Tibial nerve (tissue), 4 donors: Measurements from ENCODE around the gene ZFP30. TPM values are rescaled to one million over a fixed set of nuclear protein-coding genes. Genes with fewer than 3 reads are reported as not detected.
A peak's percentile ranks its signal among the peaks of the same experiment; 100 is the strongest.

ENCODE experiments used
- DNase-seq, 2 donors: peaks; one replicate each; pipeline ENCODE4 v3.0.0-alpha.2; 2019; ENCODE audit warnings: low spot score in 2 of 2
- H3K27ac ChIP-seq, 4 donors: fragments of 200-600 bp; sonication (generic) in 3 of 4; one replicate each; pipeline ENCODE4 v1.5.1; 2017 to 2019; ENCODE audit warnings: mild to moderate bottlenecking in 1 of 4
- H3K27me3 ChIP-seq, 2 donors: fragments of 200-600 bp; sonication (generic) in 1 of 2; one replicate each; pipeline versions ENCODE4 v1.5.1 to v1.6.0; 2017 to 2019
- H3K36me3 ChIP-seq, 3 donors: fragments of 200-600 bp; sonication (generic); one replicate each; pipeline ENCODE4 v1.5.1; 2018 to 2019
- H3K4me1 ChIP-seq, 4 donors: fragments of 200-600 bp; sonication (generic) in 3 of 4; one replicate each; pipeline ENCODE4 v1.5.1; 2017 to 2019
- H3K4me3 ChIP-seq, 4 donors: fragments of 200-600 bp; sonication (generic) in 3 of 4; one replicate each; pipeline ENCODE4 v1.5.1; 2017 to 2019; ENCODE audit warnings: mild to moderate bottlenecking in 1 of 4, moderate library complexity in 1 of 4
- H3K9me3 ChIP-seq, 4 donors: fragments of 200-600 bp; sonication (generic) in 3 of 4; one replicate each; pipeline ENCODE4 v1.5.1; 2017 to 2019
- EP300 ChIP-seq, 2 donors: sonication (generic); formaldehyde crosslinking; IDR thresholded peaks; one replicate each; pipeline ENCODE4 v1.6.1; 2017; ENCODE audit warnings: antibody characterized with exemption in 2 of 2, mild to moderate bottlenecking in 1 of 2
- POLR2A ChIP-seq, 2 donors: fragments of 450-650 bp; IDR thresholded peaks; one replicate each; pipeline ENCODE4 v1.6.1; 2017; ENCODE audit warnings: antibody characterized with exemption in 2 of 2, mild to moderate bottlenecking in 2 of 2, moderate library complexity in 2 of 2
- WGBS, 2 donors: methylation state at CpG; one replicate each; pipeline ENCODE4 v1.1.5; 2018; 5-methylcytosine and 5-hydroxymethylcytosine counted together
- total RNA-seq, 4 donors: library from RNA; depleted of rRNA; stranded (reverse); fragments of >200 nt; gene quantifications; one replicate each; pipeline ENCODE4 v1.1.0, GENCODE V29; 2016
- TF ChIP-seq, protein P1 (sequence below), 5 experiments: fragments of 200-600 bp in 3 of 5; fragments of 450-650 bp in 2 of 5; sonication (generic) in 3 of 5; IDR thresholded peaks; one replicate each; pipeline ENCODE4 v1.5.1; 2016 to 2019; ENCODE audit warnings: antibody characterized with exemption in 5 of 5, mild to moderate bottlenecking in 3 of 5, moderate library complexity in 2 of 5

ZFP30 gene
- total RNA-seq, 4 donors from 2014 or later: 10.2 to 40.6 (median 16.9) TPM

DNA sequence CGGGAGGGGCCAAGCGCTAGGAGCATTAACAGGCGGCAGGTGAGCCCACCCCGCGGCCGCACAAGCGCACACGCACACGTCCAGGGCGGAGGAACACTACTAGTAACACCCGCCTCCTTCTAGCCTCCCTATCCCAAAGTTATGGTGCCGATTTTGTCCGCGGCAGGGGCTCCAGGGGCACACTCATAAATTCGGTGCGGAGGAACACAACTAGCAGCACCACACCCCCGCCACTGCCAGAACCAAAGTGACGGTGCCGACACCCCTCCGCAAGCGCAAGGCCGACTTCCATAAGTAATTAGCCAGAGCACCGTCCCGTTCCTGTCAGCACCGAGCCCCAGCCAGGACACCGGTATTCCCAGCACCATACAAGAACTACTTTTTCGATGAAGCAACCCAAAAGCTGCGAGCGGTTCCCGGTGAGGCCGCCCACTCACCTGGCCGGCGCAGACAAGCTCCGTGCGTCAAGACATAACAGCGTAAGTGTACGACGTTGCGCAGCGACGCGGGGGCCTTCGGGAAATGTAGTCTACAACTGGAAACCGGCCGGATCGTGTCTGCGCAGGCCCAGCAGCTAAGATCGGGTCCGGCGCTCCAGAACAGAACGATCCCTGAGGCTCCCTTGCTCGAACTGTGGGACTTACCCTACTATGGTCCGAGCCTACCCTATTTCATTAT is 60.8 kb downstream of the ZFP30 start, which contains the start of the genes ZNF540 and ZNF571:
TSS of gene ZNF540 (plus strand) at position 573 of the 678 bp plus-strand sequence. CDS start 3,572 bp downstream, outside the sequence.
TSS of gene ZNF571 (minus strand) at position 489 of the 678 bp plus-strand sequence. CDS start 8,116 bp downstream, outside the sequence.
- peak within 1 kb of the TSS; percentile 71 to 89 (median 74) for H3K4me3 ChIP-seq
- H3K36me3 ChIP-seq: peaks cover 0 to 45% (median 11%) of the 10 kb centered on the region in 3 donors
- DNase-seq: peak; percentile 87 to 93
- H3K27me3 ChIP-seq: no peaks in the 10 kb centered on the region
- TF ChIP-seq, protein P1, sequence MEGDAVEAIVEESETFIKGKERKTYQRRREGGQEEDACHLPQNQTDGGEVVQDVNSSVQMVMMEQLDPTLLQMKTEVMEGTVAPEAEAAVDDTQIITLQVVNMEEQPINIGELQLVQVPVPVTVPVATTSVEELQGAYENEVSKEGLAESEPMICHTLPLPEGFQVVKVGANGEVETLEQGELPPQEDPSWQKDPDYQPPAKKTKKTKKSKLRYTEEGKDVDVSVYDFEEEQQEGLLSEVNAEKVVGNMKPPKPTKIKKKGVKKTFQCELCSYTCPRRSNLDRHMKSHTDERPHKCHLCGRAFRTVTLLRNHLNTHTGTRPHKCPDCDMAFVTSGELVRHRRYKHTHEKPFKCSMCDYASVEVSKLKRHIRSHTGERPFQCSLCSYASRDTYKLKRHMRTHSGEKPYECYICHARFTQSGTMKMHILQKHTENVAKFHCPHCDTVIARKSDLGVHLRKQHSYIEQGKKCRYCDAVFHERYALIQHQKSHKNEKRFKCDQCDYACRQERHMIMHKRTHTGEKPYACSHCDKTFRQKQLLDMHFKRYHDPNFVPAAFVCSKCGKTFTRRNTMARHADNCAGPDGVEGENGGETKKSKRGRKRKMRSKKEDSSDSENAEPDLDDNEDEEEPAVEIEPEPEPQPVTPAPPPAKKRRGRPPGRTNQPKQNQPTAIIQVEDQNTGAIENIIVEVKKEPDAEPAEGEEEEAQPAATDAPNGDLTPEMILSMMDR (IDR thresholded peaks at IDR 0.05): peak in 1 of 5 experiments; percentile 7
- TF ChIP-seq POLR2A (IDR thresholded peaks at IDR 0.05) (peak; percentile 61 to 76), EP300 (IDR thresholded peaks at IDR 0.05) (peak; percentile 67 to 93)
- peaks cover 0 to 22% (median 7%) of the 10 kb centered on the region in 4 donors for H3K9me3 ChIP-seq
- WGBS, 2 donors: 0 to 1% methylated on average over 31 to 52 of the region's 53 CpGs
- H3K27ac ChIP-seq: peak within 1 kb of the TSS; percentile 83 to 97 (median 94)
- peaks cover 0 to 24% (median 2%) of the 10 kb centered on the region in 4 donors for H3K4me1 ChIP-seq

DNA sequence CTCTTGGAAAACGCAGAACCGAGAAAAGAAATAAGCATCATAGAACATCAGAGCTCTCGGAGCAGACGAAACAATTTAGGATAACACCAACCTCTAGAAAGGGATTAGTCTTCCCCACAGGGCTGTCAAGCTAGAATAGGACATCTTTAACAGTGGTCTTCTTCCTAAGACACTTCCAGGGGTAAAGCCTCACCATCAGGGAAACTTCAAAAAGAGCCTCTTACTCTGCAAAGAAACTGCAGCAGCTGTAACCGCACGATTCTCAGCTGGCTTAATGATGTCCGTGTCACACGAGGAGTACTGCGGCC is 61.3 kb downstream of the ZFP30 start:
- TF ChIP-seq, protein P1 (IDR thresholded peaks at IDR 0.05): no peak
- TF ChIP-seq POLR2A (IDR thresholded peaks at IDR 0.05) (no peak), EP300 (IDR thresholded peaks at IDR 0.05) (no peak)
- H3K4me3 ChIP-seq: peak overlapping the region; percentile 71 to 89 (median 74)
- 3 to 8% methylated on average over 9 of the region's 9 CpGs for WGBS, 2 donors
- H3K9me3 ChIP-seq: peaks cover 0 to 25% (median 5%) of the 10 kb centered on the region in 4 donors
- H3K27ac ChIP-seq: peak overlapping the region; percentile 83 to 97 (median 94)
- H3K36me3 ChIP-seq: peaks cover 0 to 44% (median 6%) of the 10 kb centered on the region in 3 donors
- H3K27me3 ChIP-seq: no peaks in the 10 kb centered on the region
- H3K4me1 ChIP-seq: peaks cover 0 to 24% (median 2%) of the 10 kb centered on the region in 4 donors
- no peak for DNase-seq

DNA sequence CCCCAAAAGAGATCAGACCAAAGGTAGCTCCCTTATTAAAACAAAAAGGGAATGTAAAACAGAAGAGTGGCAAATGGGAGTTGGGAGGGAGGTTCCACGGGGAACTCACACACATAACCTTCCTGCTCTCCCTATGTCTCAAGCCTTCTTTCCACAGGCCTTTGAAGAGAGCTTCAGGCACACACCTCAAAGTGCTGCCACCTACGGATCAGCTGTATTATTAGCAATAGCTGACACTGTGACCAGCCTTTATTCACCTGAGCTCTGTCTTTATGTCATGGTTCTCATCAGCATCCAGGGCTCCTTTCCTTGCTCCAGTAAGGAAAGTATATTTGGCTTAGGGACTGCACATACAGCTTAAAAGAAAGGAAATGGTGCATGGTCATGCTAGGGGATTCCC is 71.9 kb downstream of the ZFP30 start:
- no peaks in the 10 kb centered on the region for H3K4me1 ChIP-seq
- H3K9me3 ChIP-seq: peaks cover 0 to 62% (median 6%) of the 10 kb centered on the region in 4 donors
- H3K27me3 ChIP-seq: no peaks in the 10 kb centered on the region
- TF ChIP-seq POLR2A (IDR thresholded peaks at IDR 0.05) (no peak), EP300 (IDR thresholded peaks at IDR 0.05) (no peak)
- TF ChIP-seq, protein P1 (IDR thresholded peaks at IDR 0.05): no peak
- no peak for DNase-seq
- H3K36me3 ChIP-seq: peaks cover 0 to 99% (median 42%) of the 10 kb centered on the region in 3 donors
- WGBS, 2 donors: 63 to 76% methylated on average over 2 of the region's 2 CpGs
- H3K4me3 ChIP-seq: no peak overlapping the region
- no peak overlapping the region for H3K27ac ChIP-seq

DNA sequence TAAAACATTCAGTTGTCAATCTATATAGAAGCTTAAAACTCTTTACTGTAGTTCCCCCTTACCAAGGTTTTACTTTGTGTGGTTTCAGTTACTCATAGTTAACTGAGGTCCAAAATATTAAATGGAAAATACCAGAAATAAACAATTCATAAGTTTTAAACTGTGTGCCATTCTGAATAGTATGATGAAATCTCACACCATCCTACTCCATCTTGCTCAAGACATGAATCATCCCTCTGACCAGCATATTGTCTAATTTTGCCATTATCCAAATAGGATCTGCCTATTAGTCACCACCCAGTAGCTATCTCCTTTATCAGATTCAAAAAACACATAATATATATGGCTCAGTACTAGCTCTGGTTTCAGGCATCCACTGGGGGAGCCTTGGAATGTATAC is 83.1 kb downstream of the ZFP30 start:
- no peak for TF ChIP-seq POLR2A (IDR thresholded peaks at IDR 0.05)
- TF ChIP-seq, protein P1 (IDR thresholded peaks at IDR 0.05): no peak
- no peak for TF ChIP-seq EP300 (IDR thresholded peaks at IDR 0.05)
- Histone ChIP-seq H3K27me3 (no peaks in the 10 kb centered on the region), H3K9me3 (peaks cover 0 to 48% (median 3%) of the 10 kb centered on the region in 4 donors), H3K4me3 (no peak overlapping the region), H3K36me3 (peaks cover 0 to 11% (median 7%) of the 10 kb centered on the region in 3 donors), H3K4me1 (no peaks in the 10 kb centered on the region), H3K27ac (no peak overlapping the region)
- no peak for DNase-seq

DNA sequence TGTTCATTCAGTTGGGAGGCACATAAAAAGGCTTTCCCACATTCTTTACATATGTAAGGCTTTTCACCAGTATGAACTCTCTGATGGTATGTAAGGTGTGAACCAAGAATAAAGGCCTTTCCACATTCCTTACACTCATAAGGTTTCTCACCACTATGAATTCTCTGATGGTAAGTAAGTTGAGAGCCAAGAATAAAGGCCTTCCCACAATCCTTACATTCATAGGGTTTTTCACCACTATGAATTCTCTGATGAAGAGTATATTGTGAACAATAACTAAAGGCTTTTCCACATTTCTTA is 89.9 kb downstream of the ZFP30 start:
- Histone ChIP-seq H3K4me1 (no peaks in the 10 kb centered on the region), H3K9me3 (peaks cover 0 to 100% (median 24%) of the 10 kb centered on the region in 4 donors), H3K27me3 (no peaks in the 10 kb centered on the region), H3K36me3 (no peaks in the 10 kb centered on the region), H3K4me3 (no peak overlapping the region), H3K27ac (no peak overlapping the region)
- TF ChIP-seq EP300 (IDR thresholded peaks at IDR 0.05) (no peak), POLR2A (IDR thresholded peaks at IDR 0.05) (no peak)
- TF ChIP-seq, protein P1 (IDR thresholded peaks at IDR 0.05): no peak
- no peak for DNase-seq
